B cell (primary cell): Measurements from ENCODE around the gene CKS2.
"Not testable (repeated sequence)": the region's sequence is repeated elsewhere in the genome, so short reads cannot be mapped to it uniquely, and the experiment has no call there.

ENCODE experiments used
- EZH2 ChIP-seq: IDR thresholded peaks from 2 replicates; pipeline ENCODE4 v1.6.1; 2012; ENCODE audit warnings: borderline replicate concordance, low read depth, mild to moderate bottlenecking, moderate library complexity, low read length; ENCODE audit not compliant: insufficient read depth, poor library complexity, severe bottlenecking
- TF ChIP-seq, protein P1 (sequence below): fragments of 200-600 bp; IDR thresholded peaks from one replicate; pipeline ENCODE4 v1.8.0; 2022; ENCODE audit warnings: antibody characterized with exemption, mild to moderate bottlenecking

DNA sequence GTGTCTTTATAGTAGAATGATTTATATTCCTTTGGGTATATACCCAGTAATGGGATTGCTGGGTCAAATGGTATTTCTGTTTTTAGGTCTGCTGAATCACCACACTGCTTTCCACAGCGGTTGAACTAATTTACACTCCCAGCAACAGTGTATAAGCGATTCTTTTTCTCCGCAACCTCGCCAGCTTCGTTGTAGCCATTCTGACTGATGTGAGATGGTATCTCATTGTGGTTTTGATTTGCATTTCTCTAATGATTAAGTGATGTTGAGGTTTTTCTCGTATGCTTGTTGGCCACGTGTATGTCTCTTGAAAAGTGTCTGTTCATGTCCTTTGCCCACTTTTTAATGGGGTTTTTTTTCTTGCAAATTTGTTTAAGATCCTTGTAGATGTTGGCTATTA lies 32.8 kb downstream of the CKS2 start:
- TF ChIP-seq, protein P1, sequence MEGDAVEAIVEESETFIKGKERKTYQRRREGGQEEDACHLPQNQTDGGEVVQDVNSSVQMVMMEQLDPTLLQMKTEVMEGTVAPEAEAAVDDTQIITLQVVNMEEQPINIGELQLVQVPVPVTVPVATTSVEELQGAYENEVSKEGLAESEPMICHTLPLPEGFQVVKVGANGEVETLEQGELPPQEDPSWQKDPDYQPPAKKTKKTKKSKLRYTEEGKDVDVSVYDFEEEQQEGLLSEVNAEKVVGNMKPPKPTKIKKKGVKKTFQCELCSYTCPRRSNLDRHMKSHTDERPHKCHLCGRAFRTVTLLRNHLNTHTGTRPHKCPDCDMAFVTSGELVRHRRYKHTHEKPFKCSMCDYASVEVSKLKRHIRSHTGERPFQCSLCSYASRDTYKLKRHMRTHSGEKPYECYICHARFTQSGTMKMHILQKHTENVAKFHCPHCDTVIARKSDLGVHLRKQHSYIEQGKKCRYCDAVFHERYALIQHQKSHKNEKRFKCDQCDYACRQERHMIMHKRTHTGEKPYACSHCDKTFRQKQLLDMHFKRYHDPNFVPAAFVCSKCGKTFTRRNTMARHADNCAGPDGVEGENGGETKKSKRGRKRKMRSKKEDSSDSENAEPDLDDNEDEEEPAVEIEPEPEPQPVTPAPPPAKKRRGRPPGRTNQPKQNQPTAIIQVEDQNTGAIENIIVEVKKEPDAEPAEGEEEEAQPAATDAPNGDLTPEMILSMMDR: not testable (repeated sequence)
- TF ChIP-seq EZH2: not testable (repeated sequence)
